ENCODE measurements around the gene KBTBD8. TPM values are rescaled to one million over a fixed set of nuclear protein-coding genes. Genes with fewer than 3 reads are reported as not detected.
A peak's percentile ranks its signal among the peaks of the same experiment; 100 is the strongest.

The KBTBD8 gene
- total and polyA plus RNA-seq, 9 of the 15 experiments (the other 6 are each of a cell fraction or from before 2014, with no cell fraction given): 2.7 to 9.1 (median 5.6) TPM

GRCh38 chr3:67030785-67031740, 33.0 kb downstream of the KBTBD8 start (continued):
- no peak for TF ChIP-seq BCL6 (CRISPR knock-in tag; IDR thresholded peaks at IDR 0.05)
- peak; percentile 70 for TF ChIP-seq EP300 (IDR thresholded peaks at IDR 0.05; ENCODE audit: low read length)
- TF ChIP-seq ESRRA (IDR thresholded peaks at IDR 0.05; ENCODE audit: borderline replicate concordance, low read depth): no peak
- no peak for TF ChIP-seq SRSF1 (IDR thresholded peaks at IDR 0.05; ENCODE audit: low read depth, low read length)
- TF ChIP-seq, protein P1, sequence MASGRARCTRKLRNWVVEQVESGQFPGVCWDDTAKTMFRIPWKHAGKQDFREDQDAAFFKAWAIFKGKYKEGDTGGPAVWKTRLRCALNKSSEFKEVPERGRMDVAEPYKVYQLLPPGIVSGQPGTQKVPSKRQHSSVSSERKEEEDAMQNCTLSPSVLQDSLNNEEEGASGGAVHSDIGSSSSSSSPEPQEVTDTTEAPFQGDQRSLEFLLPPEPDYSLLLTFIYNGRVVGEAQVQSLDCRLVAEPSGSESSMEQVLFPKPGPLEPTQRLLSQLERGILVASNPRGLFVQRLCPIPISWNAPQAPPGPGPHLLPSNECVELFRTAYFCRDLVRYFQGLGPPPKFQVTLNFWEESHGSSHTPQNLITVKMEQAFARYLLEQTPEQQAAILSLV (tag; IDR thresholded peaks at IDR 0.05): no peak
- no peak for TF ChIP-seq MCM3 (IDR thresholded peaks at IDR 0.05)
- TF ChIP-seq HLTF (IDR thresholded peaks at IDR 0.05): no peak
- TF ChIP-seq ZNF436 (CRISPR knock-in tag; IDR thresholded peaks at IDR 0.05): no peak
- TF ChIP-seq ZNF324 (CRISPR knock-in tag; IDR thresholded peaks at IDR 0.05): no peak
- peak; percentile 23 to 27; a peak in 2 of 4 replicates for TF ChIP-seq NRF1 (conservative IDR thresholded peaks at IDR 0.05 in 1 of 2, IDR thresholded peaks at IDR 0.05 in 1 of 2)
- TF ChIP-seq ETS1 (conservative IDR thresholded peaks at IDR 0.05; ENCODE audit: control insufficient read depth, low read depth, low read length): no peak
- no peak for TF ChIP-seq YY1 (IDR thresholded peaks at IDR 0.05; ENCODE audit: borderline replicate concordance in 1 of 3, control insufficient read depth in 1 of 3, extremely low read depth in 1 of 3, insufficient read depth in 3 of 3, insufficient read length in 1 of 3, insufficient replicate concordance in 2 of 3, low read depth in 1 of 3, low read length in 2 of 3)
- no peak for TF ChIP-seq TOE1 (IDR thresholded peaks at IDR 0.05; ENCODE audit: borderline replicate concordance)
- no peak for TF ChIP-seq TOE1 (CRISPR knock-in tag; IDR thresholded peaks at IDR 0.05; ENCODE audit: borderline replicate concordance, low read depth)
- TF ChIP-seq ZNF57 (CRISPR knock-in tag; IDR thresholded peaks at IDR 0.05): no peak
- no peak for TF ChIP-seq TEAD2 (tag; IDR thresholded peaks at IDR 0.05)
- peak; percentile 29; the same call in 1 of the 2 replicates for TF ChIP-seq MTA2 (IDR thresholded peaks at IDR 0.05; ENCODE audit: low read depth)
- no peak for TF ChIP-seq ZNF3 (CRISPR knock-in tag; IDR thresholded peaks at IDR 0.05)
- no peak for TF ChIP-seq TFE3 (CRISPR knock-in tag; IDR thresholded peaks at IDR 0.05)
- TF ChIP-seq SIRT6 (IDR thresholded peaks at IDR 0.05; ENCODE audit: low read depth, low read length): no peak
- no peak for TF ChIP-seq NFXL1 (CRISPR knock-in tag; IDR thresholded peaks at IDR 0.05)
- no peak for TF ChIP-seq POLR2H (tag; IDR thresholded peaks at IDR 0.05; ENCODE audit: low read depth)
- TF ChIP-seq ZNF184 (CRISPR knock-in tag; IDR thresholded peaks at IDR 0.05): no peak
- TF ChIP-seq HMG20A (CRISPR knock-in tag; conservative IDR thresholded peaks at IDR 0.05): no peak
